HS-27A (cell line): ENCODE measurements around the gene NCLN.
"Not testable (repeated sequence)": the region's sequence is repeated elsewhere in the genome, so short reads cannot be mapped to it uniquely, and the experiment has no call there.

ENCODE experiments used
- DNase-seq: peaks from one replicate; pipeline ENCODE4 v3.0.0-alpha.2; 2012; ENCODE audit warnings: low read depth, missing footprints

The NCLN gene

GRCh38 chr19:3183721-3184641 lies 1.7 kb upstream of the NCLN start:
- DNase-seq = no peak

GRCh38 chr19:3184847-3185460 lies 776 bp upstream of the NCLN start:
- DNase-seq = no peak

GRCh38 chr19:3186160-3186688 lies 494 bp downstream of the NCLN start:
- DNase-seq = no peak

- DNase-seq = no peak
These were observed 1.3 kb downstream of the NCLN start for GRCh38 chr19:3186891-3187661.

GRCh38 chr19:3187662-3188511 lies 2.2 kb downstream of the NCLN start:
- DNase-seq = no peak

GRCh38 chr19:3188627-3189596 lies 3.2 kb downstream of the NCLN start:
- DNase-seq = no peak

GRCh38 chr19:3189702-3190469 lies 4.2 kb downstream of the NCLN start:
- DNase-seq = no peak

GRCh38 chr19:3190470-3190770 lies 4.7 kb downstream of the NCLN start:
- no peak for DNase-seq

- no peak for DNase-seq
These were observed 5.4 kb downstream of the NCLN start for GRCh38 chr19:3190921-3191805.

- DNase-seq = not testable (repeated sequence)
These were observed 6.0 kb downstream of the NCLN start for GRCh38 chr19:3191806-3192104.

GRCh38 chr19:3192228-3192635 lies 6.5 kb downstream of the NCLN start:
- DNase-seq = no peak

GRCh38 chr19:3192684-3193083 lies 7.0 kb downstream of the NCLN start:
- DNase-seq = no peak

GRCh38 chr19:3193256-3194105 lies 7.8 kb downstream of the NCLN start:
- no peak for DNase-seq

GRCh38 chr19:3194106-3195087 lies 8.7 kb downstream of the NCLN start:
- DNase-seq = no peak

GRCh38 chr19:3196064-3196932 lies 10.6 kb downstream of the NCLN start:
- no peak for DNase-seq

GRCh38 chr19:3196933-3197205 lies 11.1 kb downstream of the NCLN start:
- no peak for DNase-seq
